ENCODE measurements around the gene PI4K2B.

Gene PI4K2B

DNA sequence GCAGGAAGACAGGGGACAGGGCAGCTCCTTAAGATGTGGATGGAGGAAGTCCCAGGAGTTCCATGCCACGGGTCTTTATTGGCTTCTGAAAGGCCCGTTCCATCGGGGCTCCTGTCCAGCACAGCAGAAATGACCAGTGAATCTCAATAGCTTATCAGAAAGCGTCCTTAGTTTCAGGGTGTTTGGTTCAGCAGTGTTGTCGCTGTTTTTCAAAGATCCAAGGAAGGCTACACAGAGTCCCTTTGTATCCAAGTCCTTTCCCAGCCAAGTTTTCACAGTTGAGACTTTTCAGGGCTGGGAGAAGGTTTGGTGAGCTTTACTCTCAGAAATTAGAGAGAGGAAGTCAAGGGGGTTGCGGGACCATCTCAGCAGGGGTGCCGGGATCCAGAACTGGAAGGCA is 73.8 kb downstream of the PI4K2B start:
- H3K4me3 ChIP-seq (ENCODE audit: low read length): no peak overlapping the region
- no peak overlapping the region for H3K27ac ChIP-seq (ENCODE audit: low read depth, low read length)
- no peaks in the 10 kb centered on the region for H3K79me2 ChIP-seq (ENCODE audit: control insufficient read depth, low read length)
- no peaks in the 10 kb centered on the region for H3K9me2 ChIP-seq (replicated peaks; ENCODE audit: control insufficient read depth, low read length)
- H3K4me2 ChIP-seq (ENCODE audit: low read length): no peak overlapping the region
- no peaks in the 10 kb centered on the region for H3K36me3 ChIP-seq (ENCODE audit: control insufficient read depth, low read length)
- H3K4me1 ChIP-seq (ENCODE audit: control insufficient read depth, low read length): peaks cover 17% of the 10 kb centered on the region
- no peaks in the 10 kb centered on the region for H3K27me3 ChIP-seq (ENCODE audit: control insufficient read depth, low read length)
- TF ChIP-seq CTCF (IDR thresholded peaks at IDR 0.05; ENCODE audit: low read depth, low read length, poor library complexity, severe bottlenecking) (no peak), EZH2phosphoT487 (IDR thresholded peaks at IDR 0.05; ENCODE audit: borderline replicate concordance, low read length) (no peak)
- no peaks in the 10 kb centered on the region for H3K9me3 ChIP-seq (ENCODE audit: control insufficient read depth, insufficient read depth, low read length)
- no peaks in the 10 kb centered on the region for H3F3A ChIP-seq (ENCODE audit: control insufficient read depth, insufficient read depth)
- H4K20me1 ChIP-seq (ENCODE audit: control insufficient read depth, insufficient read depth, low read depth, low read length): no peaks in the 10 kb centered on the region

DNA sequence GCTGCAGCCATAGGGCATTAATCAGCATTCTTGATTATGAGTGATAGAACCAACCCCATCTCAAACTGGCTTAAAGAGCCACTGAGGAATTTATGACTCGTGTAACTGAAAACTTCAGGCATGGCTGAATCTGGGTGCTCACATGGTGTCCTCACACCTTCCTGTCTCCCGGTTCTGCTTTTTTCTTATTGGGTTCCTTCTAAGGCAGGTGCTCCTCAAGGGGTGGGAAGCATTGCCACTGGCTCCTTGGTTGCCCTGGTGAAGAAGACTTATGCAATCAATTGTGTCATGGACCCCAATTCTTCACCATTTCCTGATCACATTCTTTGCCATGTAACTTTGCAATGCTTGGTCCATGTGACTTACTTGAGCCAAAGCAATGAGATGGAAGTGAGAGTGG is 74.5 kb downstream of the PI4K2B start:
- Histone ChIP-seq H3K27me3 (ENCODE audit: control insufficient read depth, low read length) (no peaks in the 10 kb centered on the region), H3K4me1 (ENCODE audit: control insufficient read depth, low read length) (peaks cover 20% of the 10 kb centered on the region), H3K27ac (ENCODE audit: low read depth, low read length) (no peak overlapping the region), H3K79me2 (ENCODE audit: control insufficient read depth, low read length) (peaks cover 6% of the 10 kb centered on the region), H3K9me3 (ENCODE audit: control insufficient read depth, insufficient read depth, low read length) (no peaks in the 10 kb centered on the region), H3K9me2 (replicated peaks; ENCODE audit: control insufficient read depth, low read length) (no peaks in the 10 kb centered on the region), H4K20me1 (ENCODE audit: control insufficient read depth, insufficient read depth, low read depth, low read length) (no peaks in the 10 kb centered on the region), H3K36me3 (ENCODE audit: control insufficient read depth, low read length) (no peaks in the 10 kb centered on the region), H3F3A (ENCODE audit: control insufficient read depth, insufficient read depth) (no peaks in the 10 kb centered on the region), H3K4me3 (ENCODE audit: low read length) (no peak overlapping the region), H3K4me2 (ENCODE audit: low read length) (no peak overlapping the region)
- TF ChIP-seq EZH2phosphoT487 (IDR thresholded peaks at IDR 0.05; ENCODE audit: borderline replicate concordance, low read length) (no peak), CTCF (IDR thresholded peaks at IDR 0.05; ENCODE audit: low read depth, low read length, poor library complexity, severe bottlenecking) (no peak)

- H3K4me1 ChIP-seq (ENCODE audit: control insufficient read depth, low read length): peaks cover 24% of the 10 kb centered on the region
- H3F3A ChIP-seq (ENCODE audit: control insufficient read depth, insufficient read depth): no peaks in the 10 kb centered on the region
- no peaks in the 10 kb centered on the region for H3K36me3 ChIP-seq (ENCODE audit: control insufficient read depth, low read length)
- no peak overlapping the region for H3K27ac ChIP-seq (ENCODE audit: low read depth, low read length)
- TF ChIP-seq EZH2phosphoT487 (IDR thresholded peaks at IDR 0.05; ENCODE audit: borderline replicate concordance, low read length) (no peak), CTCF (IDR thresholded peaks at IDR 0.05; ENCODE audit: low read depth, low read length, poor library complexity, severe bottlenecking) (no peak)
- H3K9me2 ChIP-seq (replicated peaks; ENCODE audit: control insufficient read depth, low read length): no peaks in the 10 kb centered on the region
- no peaks in the 10 kb centered on the region for H4K20me1 ChIP-seq (ENCODE audit: control insufficient read depth, insufficient read depth, low read depth, low read length)
- no peak overlapping the region for H3K4me2 ChIP-seq (ENCODE audit: low read length)
- peaks cover 11% of the 10 kb centered on the region for H3K79me2 ChIP-seq (ENCODE audit: control insufficient read depth, low read length)
- H3K4me3 ChIP-seq (ENCODE audit: low read length): no peak overlapping the region
- no peaks in the 10 kb centered on the region for H3K27me3 ChIP-seq (ENCODE audit: control insufficient read depth, low read length)
- H3K9me3 ChIP-seq (ENCODE audit: control insufficient read depth, insufficient read depth, low read length): no peaks in the 10 kb centered on the region
Observed at GRCh38 chr4:25308761-25309160, 74.9 kb downstream of the PI4K2B start.

Measured in DOHH2 (cell line).